Glutamatergic neuron (in vitro differentiated cells): ENCODE data around the gene KIF6. TPM values are rescaled to one million over a fixed set of nuclear protein-coding genes. Genes with fewer than 3 reads are reported as not detected.
"Not testable (repeated sequence)": the region's sequence is repeated elsewhere in the genome, so short reads cannot be mapped to it uniquely, and the experiment has no call there.

ENCODE experiments used
- DNase-seq: peaks from one replicate; pipeline ENCODE4 v3.0.0; 2022
- H3K27ac Mint-ChIP-seq: one replicate; pipeline ENCODE4 v1.8.0; 2020; ENCODE audit warnings: mild to moderate bottlenecking, mixed read lengths, inconsistent platforms; ENCODE audit not compliant: unreplicated experiment
- H3K27me3 Mint-ChIP-seq: one replicate; pipeline ENCODE4 v1.8.0; 2020; ENCODE audit warnings: mild to moderate bottlenecking, moderate library complexity, mixed read lengths, inconsistent platforms; ENCODE audit not compliant: unreplicated experiment
- H3K36me3 Mint-ChIP-seq: one replicate; pipeline ENCODE4 v1.8.0; 2020; ENCODE audit warnings: mild to moderate bottlenecking, mixed read lengths, inconsistent platforms; ENCODE audit not compliant: unreplicated experiment
- H3K4me1 Mint-ChIP-seq: one replicate; pipeline ENCODE4 v1.8.0; 2020; ENCODE audit warnings: mild to moderate bottlenecking, low read depth, mixed read lengths, inconsistent platforms; ENCODE audit not compliant: unreplicated experiment
- H3K4me3 Mint-ChIP-seq: one replicate; pipeline ENCODE4 v1.8.0; 2020; ENCODE audit warnings: mild to moderate bottlenecking, mixed read lengths, inconsistent platforms; ENCODE audit not compliant: unreplicated experiment
- H3K9me3 Mint-ChIP-seq: one replicate; pipeline ENCODE4 v1.8.0; 2020; ENCODE audit warnings: mild to moderate bottlenecking, moderate library complexity, mixed read lengths, inconsistent platforms; ENCODE audit not compliant: unreplicated experiment
- total RNA-seq: library from RNA; stranded (reverse); fragmentation: NEBNext Ultra II Directional; extraction: Animal tissue kit (Norgen Biotek cat#: 25700); gene quantifications from one replicate; pipeline ENCODE4 v1.2.1, GENCODE V29; 2021; ENCODE audit not compliant: unreplicated experiment
- TF ChIP-seq, protein P1 (sequence below): fragments of 200-600 bp; sonication (generic); IDR thresholded peaks from one replicate; pipeline ENCODE4 v1.5.0; 2021; ENCODE audit not compliant: partially characterized antibody, unreplicated experiment

The KIF6 gene
- total RNA-seq, 1 donor from 2014 or later: 1.1 TPM

DNA sequence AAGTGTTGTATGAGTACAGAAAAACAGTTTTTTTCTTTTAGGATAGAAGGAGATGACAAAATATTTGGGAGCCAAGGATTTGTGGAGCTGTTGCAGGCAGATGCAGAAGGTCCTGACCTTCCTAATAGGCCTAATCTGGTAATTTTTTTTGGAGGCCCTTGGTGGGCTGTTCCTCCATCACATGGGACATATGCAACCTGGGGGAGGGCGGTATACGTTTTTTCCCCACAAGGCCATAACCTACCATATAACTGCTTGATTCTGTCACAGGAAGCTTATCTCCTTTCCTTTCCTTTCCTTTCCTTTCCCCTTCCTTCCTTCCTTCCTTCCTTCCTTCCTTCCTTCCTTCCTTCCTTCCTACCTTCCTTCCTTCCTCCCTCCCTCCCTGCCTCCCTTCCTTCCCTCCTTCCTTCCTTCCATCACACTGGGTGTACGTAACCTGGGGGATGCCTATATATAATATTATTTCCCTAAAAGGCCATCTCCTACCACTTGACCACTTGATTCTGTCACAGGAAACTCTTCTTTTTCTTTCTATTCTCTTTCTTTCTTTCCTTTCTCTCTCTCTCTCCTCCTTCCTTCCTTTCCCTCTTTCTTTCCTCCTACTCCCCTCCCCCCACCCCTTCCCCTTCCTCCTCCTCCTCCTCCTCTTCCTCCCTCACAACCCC lies 217.7 kb downstream of the KIF6 start:
- Mint-ChIP-seq H3K4me1 (no peaks in the 10 kb centered on the region), H3K36me3 (peaks cover 17% of the 10 kb centered on the region), H3K27me3 (peaks cover 6% of the 10 kb centered on the region), H3K9me3 (peaks cover 7% of the 10 kb centered on the region), H3K4me3 (no peak overlapping the region), H3K27ac (no peak overlapping the region)
- TF ChIP-seq, protein P1, sequence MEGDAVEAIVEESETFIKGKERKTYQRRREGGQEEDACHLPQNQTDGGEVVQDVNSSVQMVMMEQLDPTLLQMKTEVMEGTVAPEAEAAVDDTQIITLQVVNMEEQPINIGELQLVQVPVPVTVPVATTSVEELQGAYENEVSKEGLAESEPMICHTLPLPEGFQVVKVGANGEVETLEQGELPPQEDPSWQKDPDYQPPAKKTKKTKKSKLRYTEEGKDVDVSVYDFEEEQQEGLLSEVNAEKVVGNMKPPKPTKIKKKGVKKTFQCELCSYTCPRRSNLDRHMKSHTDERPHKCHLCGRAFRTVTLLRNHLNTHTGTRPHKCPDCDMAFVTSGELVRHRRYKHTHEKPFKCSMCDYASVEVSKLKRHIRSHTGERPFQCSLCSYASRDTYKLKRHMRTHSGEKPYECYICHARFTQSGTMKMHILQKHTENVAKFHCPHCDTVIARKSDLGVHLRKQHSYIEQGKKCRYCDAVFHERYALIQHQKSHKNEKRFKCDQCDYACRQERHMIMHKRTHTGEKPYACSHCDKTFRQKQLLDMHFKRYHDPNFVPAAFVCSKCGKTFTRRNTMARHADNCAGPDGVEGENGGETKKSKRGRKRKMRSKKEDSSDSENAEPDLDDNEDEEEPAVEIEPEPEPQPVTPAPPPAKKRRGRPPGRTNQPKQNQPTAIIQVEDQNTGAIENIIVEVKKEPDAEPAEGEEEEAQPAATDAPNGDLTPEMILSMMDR: no peak
- DNase-seq: no peak

DNA sequence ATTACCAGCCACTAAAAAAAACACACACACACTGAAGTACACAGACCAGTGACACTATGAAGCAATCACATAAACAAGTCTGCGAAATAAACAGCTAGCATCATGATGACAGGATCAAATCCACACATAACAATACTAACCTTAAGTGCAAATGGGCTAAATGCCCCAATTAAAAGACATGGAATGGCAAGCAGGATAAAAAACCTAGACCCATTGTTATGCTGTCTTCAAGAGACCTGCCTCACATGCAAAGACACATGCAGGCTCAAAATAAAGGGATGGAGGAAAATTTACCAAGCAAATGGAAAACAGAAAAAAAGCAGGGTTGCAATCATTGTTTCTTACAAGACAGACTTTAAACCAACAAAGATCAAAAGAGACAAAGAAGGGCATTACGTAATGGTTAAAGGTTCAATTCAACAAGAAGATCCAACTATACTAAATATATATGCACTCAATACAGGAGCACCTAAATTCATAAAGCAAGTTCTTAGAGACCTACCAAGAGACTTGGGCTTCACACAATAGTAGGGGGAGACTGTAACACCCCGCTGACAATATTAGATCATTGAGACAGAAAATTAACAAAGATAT lies 222.7 kb downstream of the KIF6 start:
- H3K9me3 Mint-ChIP-seq: peaks cover 11% of the 10 kb centered on the region
- not testable (repeated sequence) for DNase-seq, H3K4me1 Mint-ChIP-seq, H3K4me3 Mint-ChIP-seq, H3K27ac Mint-ChIP-seq, H3K27me3 Mint-ChIP-seq
- H3K36me3 Mint-ChIP-seq: peaks cover 25% of the 10 kb centered on the region

DNA sequence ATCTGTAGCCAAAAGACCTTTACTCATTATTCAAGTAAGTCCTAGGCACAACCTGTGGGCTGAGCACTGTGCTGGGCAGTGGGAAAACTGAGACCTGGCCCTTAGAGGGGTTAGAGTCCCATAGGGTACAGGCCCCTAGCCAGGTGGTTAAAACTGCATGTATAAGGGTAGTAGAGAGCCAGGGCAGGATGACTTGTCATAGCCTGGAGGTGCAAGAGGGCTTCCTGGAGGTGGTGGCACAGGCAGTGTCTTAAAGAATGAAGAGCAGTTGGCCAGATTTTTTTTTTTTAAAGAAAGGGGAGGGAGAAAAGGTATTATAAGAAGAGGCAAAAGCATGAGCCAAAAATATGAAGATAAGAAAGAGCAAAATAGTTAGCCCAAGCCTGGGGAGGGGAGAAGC lies 226.2 kb downstream of the KIF6 start:
- no peak overlapping the region for H3K4me3 Mint-ChIP-seq
- peaks cover 11% of the 10 kb centered on the region for H3K9me3 Mint-ChIP-seq
- no peak for DNase-seq
- H3K4me1 Mint-ChIP-seq: no peaks in the 10 kb centered on the region
- peaks cover 24% of the 10 kb centered on the region for H3K36me3 Mint-ChIP-seq
- TF ChIP-seq, protein P1: no peak
- peaks cover 2% of the 10 kb centered on the region for H3K27me3 Mint-ChIP-seq
- no peak overlapping the region for H3K27ac Mint-ChIP-seq

DNA sequence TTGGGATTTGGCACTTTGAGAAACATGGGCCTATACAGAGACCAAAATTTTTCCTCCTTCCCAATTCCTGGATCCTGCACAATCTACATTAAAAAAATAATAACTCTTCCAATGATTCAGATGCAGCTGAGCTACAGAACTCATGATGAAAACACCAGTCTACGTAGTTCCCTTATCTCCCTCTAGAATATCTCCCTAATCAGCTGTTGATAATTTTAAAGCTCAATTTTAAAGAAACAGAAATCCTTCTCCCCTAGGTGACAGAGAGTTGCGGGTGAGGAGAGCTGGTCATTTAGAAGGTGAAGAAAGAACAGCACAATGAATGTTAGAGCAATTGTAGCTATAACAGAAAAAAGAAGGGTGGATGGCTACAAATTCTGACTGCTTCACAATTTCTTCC lies 227.1 kb downstream of the KIF6 start:
- no peak overlapping the region for H3K27ac Mint-ChIP-seq

DNA sequence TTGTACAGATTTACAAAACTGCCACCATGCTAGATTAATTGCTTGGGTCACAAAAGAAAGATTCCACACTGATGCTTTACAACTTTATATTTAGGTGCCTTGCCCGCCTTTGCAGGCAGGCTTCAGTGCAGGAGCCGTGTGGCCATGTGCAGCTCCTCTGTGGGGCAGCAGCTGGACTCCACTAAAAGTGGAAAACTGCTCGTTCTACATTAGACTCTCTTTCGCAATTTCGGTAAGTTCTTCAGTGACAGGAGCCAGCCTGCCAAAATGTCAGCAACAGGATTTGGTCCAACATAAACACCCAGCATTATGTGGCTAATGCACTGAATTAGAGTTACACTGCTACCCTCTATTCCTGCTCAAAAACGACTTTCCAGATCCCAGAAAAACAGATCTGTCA lies 228.3 kb downstream of the KIF6 start:
- TF ChIP-seq, protein P1: no peak
- Mint-ChIP-seq H3K4me1 (no peaks in the 10 kb centered on the region), H3K27ac (no peak overlapping the region), H3K4me3 (no peak overlapping the region), H3K9me3 (peaks cover 5% of the 10 kb centered on the region), H3K27me3 (peaks cover 2% of the 10 kb centered on the region), H3K36me3 (peaks cover 6% of the 10 kb centered on the region)
- DNase-seq: no peak

More for the DNA sequence above, 227.1 kb downstream of the KIF6 start:
- Mint-ChIP-seq H3K27me3 (peaks cover 2% of the 10 kb centered on the region), H3K4me3 (no peak overlapping the region), H3K36me3 (peaks cover 15% of the 10 kb centered on the region), H3K9me3 (peaks cover 9% of the 10 kb centered on the region), H3K4me1 (no peaks in the 10 kb centered on the region)
- TF ChIP-seq, protein P1: no peak
- DNase-seq: no peak
